HG03439 (cell line): ENCODE measurements around the gene SMARCA5.

Experiments used
- ATAC-seq: cut with Tn5 transposase; IDR thresholded peaks from one replicate; pipeline ENCODE4 v1.9.1; 2021; ENCODE audit warnings: mild to moderate bottlenecking, moderate library complexity; ENCODE audit not compliant: unreplicated experiment

The SMARCA5 gene

DNA sequence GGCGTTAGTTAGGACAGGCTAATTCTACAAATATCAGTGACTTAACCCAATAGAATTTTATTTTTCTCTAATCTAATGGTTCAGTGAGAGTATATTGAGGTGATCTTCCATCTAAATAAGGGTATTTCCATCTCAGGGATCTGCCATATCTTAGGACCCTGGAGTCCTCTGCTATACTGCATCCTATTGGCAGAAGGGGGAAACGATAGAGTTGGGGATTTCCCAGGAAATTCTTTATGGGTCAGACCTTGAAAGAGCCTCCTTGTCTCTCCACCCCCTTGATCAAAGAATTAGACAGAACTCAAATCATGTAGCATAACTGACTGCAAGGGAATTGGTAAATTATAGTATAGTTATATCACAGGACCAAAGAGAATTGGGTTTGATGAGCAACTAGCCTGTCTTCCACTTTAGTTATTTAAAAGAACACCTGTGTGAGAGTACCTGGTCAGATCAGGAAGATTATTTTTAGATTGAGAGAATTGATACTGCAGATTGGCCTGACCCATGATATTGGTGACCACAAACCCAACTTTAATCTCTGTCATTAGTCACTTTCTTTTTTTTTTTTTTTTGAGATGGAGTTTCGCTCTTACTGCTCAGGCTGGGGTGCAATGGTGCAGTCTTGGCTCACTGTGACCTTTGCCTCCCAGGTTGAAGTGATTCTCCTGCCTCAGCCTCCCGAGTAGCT lies 25.6 kb downstream of the SMARCA5 start:
- ATAC-seq, result no peak

DNA sequence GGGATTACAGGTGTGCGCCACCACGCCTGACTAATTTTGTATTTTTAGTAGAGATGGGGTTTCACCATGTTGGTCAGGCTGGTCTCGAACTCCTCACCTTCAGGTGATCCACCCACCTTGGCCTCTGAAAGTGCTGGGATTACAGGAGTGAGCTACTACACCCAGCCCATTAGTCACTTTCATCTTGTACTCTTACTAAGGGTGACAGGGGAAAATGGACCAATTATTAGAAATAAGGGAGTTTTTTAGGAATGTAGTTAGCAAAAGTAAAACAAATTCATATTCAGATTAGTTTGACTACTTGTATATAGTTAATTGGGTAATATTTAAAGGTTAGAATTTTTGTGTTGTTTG lies 26.1 kb downstream of the SMARCA5 start:
- ATAC-seq, result no peak

DNA sequence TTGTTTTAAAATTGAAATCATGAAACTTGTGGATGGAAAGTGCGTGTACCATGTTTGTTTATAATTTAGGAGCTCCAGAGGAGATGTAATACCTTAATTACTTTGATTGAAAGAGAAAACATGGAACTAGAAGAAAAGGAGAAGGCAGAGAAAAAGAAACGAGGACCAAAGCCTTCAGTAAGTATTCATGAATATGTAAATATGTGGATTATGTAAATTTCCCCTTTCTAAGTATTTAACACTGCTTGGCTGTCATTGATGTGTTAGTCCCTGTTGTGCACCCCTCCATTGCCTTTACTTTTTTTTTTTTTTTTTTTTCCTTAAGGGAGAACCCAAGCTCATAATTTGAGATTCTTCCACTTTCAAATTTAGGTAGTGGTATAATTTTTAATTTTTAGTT lies 36.4 kb downstream of the SMARCA5 start:
- ATAC-seq, result no peak

DNA sequence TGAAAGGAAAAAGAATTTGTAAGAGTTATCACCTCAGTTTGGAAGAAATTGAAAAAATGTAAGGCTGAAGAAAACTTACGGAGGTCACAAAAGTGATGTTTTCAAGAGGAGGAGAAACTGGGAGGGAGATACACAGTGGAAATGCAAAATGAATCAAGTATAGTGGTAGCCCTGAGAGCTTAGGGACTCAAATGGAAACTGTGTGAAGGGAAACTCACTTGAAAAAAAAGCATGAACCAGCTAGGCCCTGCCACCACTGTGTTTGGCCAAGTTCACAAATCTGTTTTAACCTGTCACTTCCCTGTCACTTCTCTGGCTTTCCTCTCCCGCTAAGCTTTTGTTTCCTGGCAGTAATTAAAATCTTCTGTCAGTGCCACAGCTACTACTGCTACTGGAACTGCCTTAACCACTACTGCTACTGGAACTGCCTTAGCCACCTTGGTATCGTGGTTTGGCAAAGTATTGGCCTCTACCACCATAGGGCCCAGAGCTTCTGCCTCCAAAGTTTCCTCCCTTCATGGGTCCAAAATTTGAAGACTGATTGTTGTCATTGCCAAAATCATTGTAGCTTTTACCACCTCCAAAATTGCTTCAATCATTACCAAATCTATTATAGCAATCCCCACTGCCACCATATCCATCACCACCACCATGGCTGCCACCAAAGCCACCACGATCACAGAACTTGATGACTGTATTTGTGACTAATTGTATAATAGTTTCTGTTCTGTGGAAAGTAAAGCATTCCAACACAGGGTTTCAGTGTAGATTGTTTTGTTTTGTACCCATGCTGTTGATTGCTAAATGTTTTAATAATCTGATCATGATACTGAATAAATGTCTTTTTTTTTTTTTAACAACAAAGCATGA lies 41.5 kb downstream of the SMARCA5 start:
- peak; percentile 59 for ATAC-seq

DNA sequence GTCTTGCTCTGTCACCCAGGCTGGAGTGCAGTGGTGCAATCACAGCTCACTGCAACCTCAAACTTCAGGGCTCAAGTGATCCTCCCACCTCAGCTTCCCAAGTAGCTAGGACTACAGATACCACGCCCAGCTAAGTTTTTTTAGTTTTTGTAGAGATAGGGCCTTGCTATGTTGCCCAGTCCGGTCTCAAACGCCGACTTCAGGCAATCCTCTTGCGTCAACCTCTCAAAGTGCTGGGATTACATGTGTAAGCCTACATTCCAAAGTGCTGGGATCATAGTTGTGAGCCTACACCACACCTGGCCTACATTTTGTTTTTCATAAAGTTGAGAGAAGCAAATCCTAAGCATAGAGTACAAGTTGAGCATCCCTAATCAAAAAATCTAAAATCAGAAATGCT lies 42.2 kb downstream of the SMARCA5 start:
- no peak for ATAC-seq

DNA sequence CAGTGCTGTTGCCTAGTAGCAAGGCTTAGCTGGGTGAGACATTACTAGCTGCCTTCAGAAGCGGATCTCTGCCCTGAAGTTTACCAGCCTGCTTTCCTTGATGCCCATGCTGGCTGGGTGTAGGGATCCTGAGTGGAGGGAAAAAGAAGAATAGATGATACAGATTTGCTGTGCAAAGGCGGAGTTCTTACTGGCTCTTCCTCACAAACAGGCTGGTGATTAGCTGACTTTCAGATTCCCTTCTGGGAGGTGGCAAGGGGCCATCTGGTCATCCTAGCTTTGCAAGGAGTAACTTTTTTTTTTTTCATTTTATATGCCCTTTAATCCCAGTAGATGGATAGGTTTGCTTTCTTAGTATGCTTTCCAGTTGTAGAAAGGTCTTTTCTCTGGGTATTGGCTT lies 44.8 kb downstream of the SMARCA5 start:
- no peak for ATAC-seq

DNA sequence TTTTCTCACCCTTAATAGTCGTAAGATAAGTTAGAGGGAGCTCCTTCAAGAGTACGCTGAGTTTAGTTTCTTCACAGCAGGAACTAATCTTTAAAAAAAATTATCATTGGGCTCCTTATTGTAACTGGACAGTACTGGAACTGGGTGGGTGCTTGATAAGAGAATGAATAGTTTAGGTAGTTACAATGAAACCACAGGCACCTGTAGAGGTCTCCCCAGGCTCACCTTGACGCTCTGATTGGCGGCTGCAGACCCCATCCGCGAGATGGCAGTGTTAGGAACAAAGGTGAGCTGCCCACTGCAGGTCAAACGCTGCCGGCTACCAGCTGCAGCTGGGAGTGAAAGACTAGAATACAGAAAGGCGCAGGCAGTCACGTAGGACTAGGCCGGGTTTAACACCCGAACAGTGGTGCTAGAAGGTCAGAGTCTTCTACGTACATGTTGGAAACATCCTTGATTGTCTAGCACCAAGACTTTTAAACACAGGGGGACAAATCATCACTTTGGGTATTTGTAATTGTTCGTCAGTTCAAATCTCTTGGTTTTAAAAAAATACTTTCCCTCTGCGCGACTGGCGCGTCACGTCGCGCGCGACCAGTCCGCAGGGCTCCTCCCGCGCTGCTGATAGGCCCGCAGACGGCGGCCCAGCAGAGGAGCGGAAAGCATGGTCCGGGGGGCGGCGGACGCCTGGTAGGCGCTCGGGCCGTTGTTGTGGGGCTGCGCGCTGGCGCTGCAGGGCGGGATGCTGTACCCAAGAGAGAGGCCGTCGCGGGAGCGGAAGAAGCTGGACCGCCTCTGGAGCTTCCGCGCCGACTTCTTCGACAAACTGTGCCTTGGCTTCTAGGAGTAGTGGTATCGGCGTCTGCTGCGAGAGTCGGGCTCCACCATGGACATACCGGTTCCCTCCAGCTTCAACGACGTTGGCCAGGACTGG lies 45.6 kb downstream of the SMARCA5 start:
- peak; percentile 85 for ATAC-seq

DNA sequence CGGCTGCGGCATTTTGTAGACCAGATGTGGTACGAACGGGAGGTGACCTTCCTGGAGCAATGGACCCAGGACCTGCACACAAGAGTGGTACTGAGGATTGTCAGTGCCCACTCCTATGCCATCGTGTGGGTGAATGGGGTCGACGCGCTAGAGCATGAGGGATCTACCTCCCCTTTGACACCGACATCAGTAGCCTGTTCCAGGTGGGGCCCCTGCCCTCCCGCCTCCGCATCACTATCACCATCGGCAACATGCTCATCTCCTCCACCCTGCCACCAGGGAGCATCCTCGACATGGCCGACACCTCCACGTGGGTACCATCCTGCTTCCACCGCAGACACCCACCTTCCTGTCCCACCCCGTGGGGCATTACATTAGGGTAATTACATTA lies 46.2 kb downstream of the SMARCA5 start:
- ATAC-seq, result peak; percentile 17

DNA sequence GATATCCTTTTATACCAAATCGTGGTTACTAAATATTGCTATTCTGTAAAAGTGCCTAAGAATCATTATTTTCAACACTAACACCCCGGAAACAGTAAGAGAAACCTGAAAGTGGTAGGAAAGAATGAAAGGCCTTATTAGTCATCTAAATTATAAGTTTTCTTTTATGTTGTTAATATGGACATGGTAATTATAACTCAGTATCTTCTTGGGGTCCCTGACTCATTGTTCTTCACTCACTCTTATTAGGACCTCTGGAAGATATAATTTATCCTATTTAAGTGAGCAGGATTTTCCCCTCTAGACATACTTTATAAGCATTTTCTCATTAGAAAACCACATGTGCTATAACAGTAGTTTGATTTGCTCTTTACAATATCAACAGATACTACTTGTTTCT lies 51.0 kb downstream of the SMARCA5 start:
- ATAC-seq, result no peak

DNA sequence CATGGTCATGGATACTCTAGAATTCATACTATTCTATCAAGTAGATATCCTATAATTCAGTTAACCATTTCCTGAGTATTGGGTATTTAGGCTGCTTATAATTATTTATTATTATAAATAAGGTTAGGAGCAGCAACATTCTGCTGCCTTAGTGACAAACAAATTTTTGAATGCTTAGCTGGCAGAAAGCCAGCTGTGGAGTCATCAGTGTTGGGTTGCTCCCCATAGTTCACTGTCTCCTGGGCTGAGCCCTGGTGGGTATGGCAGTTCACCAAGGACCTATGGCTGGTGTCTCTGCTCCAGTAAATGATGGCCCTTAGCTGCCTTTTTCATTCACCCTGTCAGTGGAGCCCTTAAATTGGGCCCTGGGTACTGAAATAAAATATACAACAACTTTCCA lies 61.8 kb downstream of the SMARCA5 start:
- ATAC-seq, result no peak

DNA sequence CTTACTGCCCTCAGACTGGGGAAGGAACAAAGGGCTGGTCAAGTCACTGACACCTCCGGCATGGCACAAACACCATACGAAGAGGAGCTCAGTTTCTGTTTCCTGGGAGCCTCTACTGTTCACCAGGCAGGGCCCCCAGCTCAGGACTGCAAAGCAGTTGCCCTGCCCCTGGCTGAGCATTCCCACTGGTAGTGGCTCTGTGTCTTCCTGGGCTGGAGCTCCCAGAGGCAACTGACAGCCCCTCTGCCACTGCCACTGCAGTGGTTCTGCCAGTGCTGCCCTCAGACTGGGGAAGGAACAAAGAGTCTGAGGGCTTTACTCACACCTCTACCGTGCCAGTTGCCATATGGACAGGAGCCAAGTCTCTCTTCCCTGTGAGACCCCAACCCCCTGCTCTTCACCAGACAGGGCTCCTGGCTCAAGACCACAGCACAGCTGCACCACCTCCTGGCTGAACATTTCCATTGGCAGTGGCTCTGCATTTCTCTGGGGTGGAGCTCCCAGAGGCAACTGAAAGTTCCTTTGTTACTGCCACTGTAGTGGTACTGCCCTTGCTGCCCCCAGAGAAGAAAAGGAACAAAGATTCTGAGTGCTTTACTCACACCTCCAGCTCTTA lies 67.9 kb downstream of the SMARCA5 start:
- no peak for ATAC-seq

DNA sequence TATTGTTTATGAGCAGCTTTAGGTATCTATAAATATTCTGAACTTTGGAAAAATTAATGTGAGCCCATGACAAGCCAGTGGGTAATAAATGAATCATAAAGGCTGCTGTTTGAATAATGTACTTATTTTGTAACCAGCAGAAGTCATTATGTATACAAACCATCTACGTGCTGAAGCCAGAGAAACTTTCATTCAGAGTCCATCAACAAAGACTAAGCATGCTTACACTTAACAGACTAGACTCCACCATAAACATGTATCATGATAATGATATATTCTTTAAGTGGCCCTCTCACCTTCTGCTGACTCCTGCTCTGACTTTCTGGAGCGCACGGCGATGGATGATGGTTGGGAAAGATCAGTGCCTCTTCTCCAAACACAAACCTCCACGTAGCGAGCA lies 72.0 kb downstream of the SMARCA5 start:
- no peak for ATAC-seq

DNA sequence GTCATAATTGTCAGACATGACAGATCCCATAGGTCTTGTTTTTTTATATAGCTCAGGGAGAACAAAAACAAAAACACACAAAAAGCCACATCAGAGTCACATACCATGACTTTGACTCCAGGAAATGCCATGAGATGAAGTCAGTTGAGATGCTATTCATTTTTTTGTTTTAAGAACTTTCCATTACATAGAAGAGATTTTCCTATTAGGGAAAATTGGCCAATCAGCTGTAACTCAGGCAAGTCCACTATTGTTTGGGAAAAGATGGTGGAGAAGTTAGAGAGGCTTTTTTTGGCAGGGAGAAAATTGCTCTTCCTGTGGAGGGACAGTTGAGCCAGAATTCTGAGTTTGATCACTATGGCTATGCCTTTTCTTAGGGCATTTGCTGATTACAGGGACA lies 72.6 kb downstream of the SMARCA5 start:
- no peak for ATAC-seq

DNA sequence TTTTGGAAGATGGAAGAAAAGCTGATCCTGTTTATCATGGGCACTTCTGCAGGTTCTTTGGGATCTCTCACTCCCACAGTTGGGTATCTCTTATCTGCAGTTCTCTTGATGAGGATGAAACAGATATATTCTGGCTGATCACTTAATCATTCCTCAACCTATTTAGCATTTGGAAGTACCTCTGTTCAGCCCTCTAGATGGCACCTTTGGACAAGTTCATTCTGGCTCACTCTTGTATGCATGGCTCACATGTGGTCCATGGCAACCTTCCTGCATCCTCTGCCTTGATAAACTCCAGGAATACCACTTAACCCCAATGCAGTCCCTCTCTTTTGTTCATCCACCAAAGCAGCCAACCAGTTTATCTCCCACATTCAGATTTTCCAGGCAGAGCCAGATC lies 74.2 kb downstream of the SMARCA5 start:
- no peak for ATAC-seq

DNA sequence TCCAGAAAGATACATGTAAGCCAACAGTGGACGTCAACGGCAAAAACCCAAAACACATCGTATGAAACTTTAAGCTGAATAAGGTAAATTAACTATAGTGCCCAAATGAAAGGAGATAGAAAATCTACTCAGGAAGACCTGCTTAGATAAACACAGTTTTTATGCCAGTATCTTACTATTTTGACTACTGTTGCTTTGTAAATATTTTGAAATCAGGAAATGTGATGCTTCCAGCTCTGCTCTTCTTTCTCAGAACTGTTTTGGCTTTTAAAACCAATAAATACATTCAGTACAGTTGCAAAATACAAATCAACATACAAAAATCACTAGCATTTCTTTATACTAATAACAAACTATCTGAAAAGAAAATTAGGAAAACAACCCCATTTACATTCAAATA lies 83.8 kb downstream of the SMARCA5 start:
- no peak for ATAC-seq

DNA sequence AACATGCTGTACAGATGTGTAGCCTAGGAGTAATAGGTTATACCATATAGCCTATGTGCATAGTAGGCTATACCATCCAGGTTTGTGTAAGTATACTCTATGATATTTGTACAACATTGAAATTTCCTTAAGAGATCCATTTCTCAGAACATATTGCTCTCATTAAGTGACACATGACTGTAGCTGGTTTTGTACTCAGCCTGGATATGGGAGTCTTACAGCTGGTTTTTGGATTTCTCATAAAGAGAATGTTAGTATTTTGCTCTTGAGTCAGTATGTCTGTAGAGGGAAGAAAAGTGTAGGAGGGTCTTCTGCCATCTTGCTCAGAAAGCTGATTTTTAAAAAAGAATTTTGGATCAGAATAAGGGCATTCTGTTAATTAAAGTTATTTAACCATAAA lies 85.3 kb downstream of the SMARCA5 start:
- ATAC-seq, result no peak

DNA sequence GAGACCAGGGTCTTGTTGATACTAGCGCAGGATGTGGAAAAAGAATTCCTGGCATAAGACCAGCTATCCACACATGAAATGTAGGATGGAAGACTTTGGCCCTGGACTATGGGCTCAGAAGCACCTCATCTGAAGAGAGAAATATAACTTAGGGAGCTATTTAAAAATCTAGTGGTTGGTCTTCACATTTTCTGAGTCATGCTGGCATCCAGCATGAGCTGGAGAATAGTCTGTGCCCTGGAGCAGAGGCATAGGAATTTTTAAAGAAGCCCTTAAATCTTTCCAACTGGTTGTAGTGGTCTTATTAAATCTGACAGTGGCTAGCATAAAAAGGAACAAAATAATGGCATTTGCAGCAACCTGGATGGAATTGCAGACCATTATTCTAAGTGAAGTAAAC lies 86.3 kb downstream of the SMARCA5 start:
- no peak for ATAC-seq

DNA sequence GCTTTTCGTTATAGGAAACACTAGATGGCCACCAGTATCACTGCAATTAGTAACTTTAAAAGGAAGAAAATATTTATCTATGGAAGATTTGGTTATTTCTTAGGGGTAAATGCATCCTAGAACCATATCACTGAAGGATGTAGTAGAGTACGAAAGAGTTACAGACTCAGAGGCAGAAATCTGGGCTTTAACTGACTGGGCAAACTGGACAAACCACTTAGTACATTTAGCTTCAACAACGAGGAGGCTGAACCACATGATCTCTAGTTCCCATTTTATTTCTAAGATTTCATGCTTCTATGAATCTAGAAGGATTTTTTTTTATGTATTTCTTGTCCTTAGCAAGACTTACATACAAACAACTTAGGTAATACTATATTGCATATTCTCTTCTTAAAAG lies 93.0 kb downstream of the SMARCA5 start:
- ATAC-seq, result no peak
